ENCODE data around the gene CSTPP1.

The CSTPP1 gene

DNA sequence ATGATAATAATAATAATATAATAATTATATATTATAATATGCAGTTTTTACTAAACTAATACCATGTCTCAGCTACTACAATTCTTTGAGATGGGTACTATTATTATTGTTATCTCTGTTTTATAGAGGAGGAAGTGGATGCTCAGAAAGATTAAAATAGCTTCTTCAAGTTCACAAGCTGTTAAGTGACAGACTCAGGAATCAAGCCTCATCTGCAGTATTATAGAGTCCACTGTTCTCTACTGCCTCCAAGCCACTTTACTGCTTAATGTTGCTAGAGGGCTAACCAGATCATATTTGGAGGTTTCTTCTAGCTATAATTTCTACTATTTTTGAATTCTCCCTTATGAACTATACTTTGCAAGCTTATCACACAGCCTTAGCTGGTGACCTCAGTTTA lies 62.7 kb downstream of the CSTPP1 start:
- Histone ChIP-seq H3K9me3 (ENCODE audit: low read length) (no peaks in the 10 kb centered on the region), H3K27ac (ENCODE audit: low read depth, low read length, poor library complexity, severe bottlenecking) (peak overlapping the region; percentile 54), H3K4me1 (ENCODE audit: insufficient read depth, low read length, severe bottlenecking) (peaks cover 51% of the 10 kb centered on the region), H4K20me1 (ENCODE audit: insufficient read depth, low read length) (no peaks in the 10 kb centered on the region), H3K36me3 (ENCODE audit: insufficient read depth, low read length) (0 out of 2 replicates have a peak, but pooled peaks cover 3% of the 10 kb centered on the region), H3K4me3 (ENCODE audit: low read depth, low read length, poor library complexity, severe bottlenecking) (no peak overlapping the region), H3F3A (ENCODE audit: insufficient read depth, low read length) (no peaks in the 10 kb centered on the region), H2AFZ (ENCODE audit: low read length) (no peak overlapping the region), H3K9me2 (ENCODE audit: low read depth, low read length) (no peaks in the 10 kb centered on the region), H3K79me2 (ENCODE audit: insufficient read depth, low read length) (no peaks in the 10 kb centered on the region), H3K27me3 (ENCODE audit: insufficient read depth, low read length) (no peaks in the 10 kb centered on the region), H3K9ac (ENCODE audit: low read length) (no peak overlapping the region), H3K4me2 (ENCODE audit: low read length) (no peak overlapping the region)
- TF ChIP-seq EZH2 (IDR thresholded peaks at IDR 0.05; ENCODE audit: borderline replicate concordance, low read length), result no peak
- TF ChIP-seq, protein P1, sequence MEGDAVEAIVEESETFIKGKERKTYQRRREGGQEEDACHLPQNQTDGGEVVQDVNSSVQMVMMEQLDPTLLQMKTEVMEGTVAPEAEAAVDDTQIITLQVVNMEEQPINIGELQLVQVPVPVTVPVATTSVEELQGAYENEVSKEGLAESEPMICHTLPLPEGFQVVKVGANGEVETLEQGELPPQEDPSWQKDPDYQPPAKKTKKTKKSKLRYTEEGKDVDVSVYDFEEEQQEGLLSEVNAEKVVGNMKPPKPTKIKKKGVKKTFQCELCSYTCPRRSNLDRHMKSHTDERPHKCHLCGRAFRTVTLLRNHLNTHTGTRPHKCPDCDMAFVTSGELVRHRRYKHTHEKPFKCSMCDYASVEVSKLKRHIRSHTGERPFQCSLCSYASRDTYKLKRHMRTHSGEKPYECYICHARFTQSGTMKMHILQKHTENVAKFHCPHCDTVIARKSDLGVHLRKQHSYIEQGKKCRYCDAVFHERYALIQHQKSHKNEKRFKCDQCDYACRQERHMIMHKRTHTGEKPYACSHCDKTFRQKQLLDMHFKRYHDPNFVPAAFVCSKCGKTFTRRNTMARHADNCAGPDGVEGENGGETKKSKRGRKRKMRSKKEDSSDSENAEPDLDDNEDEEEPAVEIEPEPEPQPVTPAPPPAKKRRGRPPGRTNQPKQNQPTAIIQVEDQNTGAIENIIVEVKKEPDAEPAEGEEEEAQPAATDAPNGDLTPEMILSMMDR (IDR thresholded peaks at IDR 0.05; ENCODE audit: low read length), result no peak

DNA sequence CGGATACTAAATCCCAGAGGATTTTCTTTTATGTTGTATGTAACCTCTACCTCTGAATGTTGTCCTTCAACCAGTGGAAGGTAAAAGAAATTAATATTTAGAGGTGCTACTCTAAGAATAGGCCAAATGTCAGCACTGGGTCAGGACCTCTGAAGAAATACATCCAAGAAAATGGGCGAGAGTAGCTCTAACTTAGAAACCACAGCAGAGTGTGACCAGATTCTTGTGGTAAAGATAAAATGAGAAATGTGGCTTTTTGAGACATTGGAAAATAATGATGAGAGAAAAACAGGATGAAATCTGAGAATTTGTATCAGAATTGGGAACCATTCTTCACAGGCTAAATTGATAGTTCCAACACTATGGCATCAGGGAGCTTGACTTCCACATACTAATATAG lies 63.5 kb downstream of the CSTPP1 start:
- Histone ChIP-seq H3K36me3 (ENCODE audit: insufficient read depth, low read length) (0 out of 2 replicates have a peak, but pooled peaks cover 3% of the 10 kb centered on the region), H3K27me3 (ENCODE audit: insufficient read depth, low read length) (no peaks in the 10 kb centered on the region), H3K27ac (ENCODE audit: low read depth, low read length, poor library complexity, severe bottlenecking) (peak overlapping the region; percentile 54), H3K9ac (ENCODE audit: low read length) (no peak overlapping the region), H3K4me1 (ENCODE audit: insufficient read depth, low read length, severe bottlenecking) (peaks cover 59% of the 10 kb centered on the region), H3F3A (ENCODE audit: insufficient read depth, low read length) (no peaks in the 10 kb centered on the region), H2AFZ (ENCODE audit: low read length) (no peak overlapping the region), H3K9me3 (ENCODE audit: low read length) (no peaks in the 10 kb centered on the region), H3K79me2 (ENCODE audit: insufficient read depth, low read length) (no peaks in the 10 kb centered on the region), H4K20me1 (ENCODE audit: insufficient read depth, low read length) (no peaks in the 10 kb centered on the region), H3K9me2 (ENCODE audit: low read depth, low read length) (no peaks in the 10 kb centered on the region), H3K4me3 (ENCODE audit: low read depth, low read length, poor library complexity, severe bottlenecking) (no peak overlapping the region), H3K4me2 (ENCODE audit: low read length) (no peak overlapping the region)
- no peak for TF ChIP-seq EZH2 (IDR thresholded peaks at IDR 0.05; ENCODE audit: borderline replicate concordance, low read length)
- TF ChIP-seq, protein P1 (IDR thresholded peaks at IDR 0.05; ENCODE audit: low read length), result no peak

DNA sequence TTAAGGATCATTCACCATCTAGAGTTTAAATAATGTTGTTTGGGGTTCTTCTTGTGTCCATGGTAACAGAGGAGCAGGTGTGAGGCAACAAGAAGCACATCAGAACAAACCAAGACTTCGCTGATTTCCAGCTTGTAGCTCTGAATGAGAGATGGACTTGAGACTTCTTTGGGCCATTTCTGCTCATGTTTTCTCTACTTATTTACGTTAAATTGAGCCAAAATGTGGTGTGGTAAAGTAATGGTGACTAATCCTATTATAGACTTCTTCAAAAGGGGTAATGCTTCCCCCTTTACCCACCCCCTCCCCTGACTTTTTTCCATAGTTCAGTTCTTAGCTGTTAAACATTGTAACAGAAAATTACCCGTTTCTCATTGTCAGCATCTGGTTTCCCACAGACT lies 65.2 kb downstream of the CSTPP1 start:
- H3K36me3 ChIP-seq (ENCODE audit: insufficient read depth, low read length), result 0 out of 2 replicates have a peak, but pooled peaks cover 3% of the 10 kb centered on the region
- no peaks in the 10 kb centered on the region for H4K20me1 ChIP-seq (ENCODE audit: insufficient read depth, low read length)
- H3K4me1 ChIP-seq (ENCODE audit: insufficient read depth, low read length, severe bottlenecking), result peaks cover 62% of the 10 kb centered on the region
- TF ChIP-seq, protein P1 (IDR thresholded peaks at IDR 0.05; ENCODE audit: low read length), result no peak
- TF ChIP-seq EZH2 (IDR thresholded peaks at IDR 0.05; ENCODE audit: borderline replicate concordance, low read length), result no peak
- H3K27me3 ChIP-seq (ENCODE audit: insufficient read depth, low read length), result no peaks in the 10 kb centered on the region
- no peak overlapping the region for H3K4me3 ChIP-seq (ENCODE audit: low read depth, low read length, poor library complexity, severe bottlenecking)
- H2AFZ ChIP-seq (ENCODE audit: low read length), result no peak overlapping the region
- peak overlapping the region; percentile 78 for H3K27ac ChIP-seq (ENCODE audit: low read depth, low read length, poor library complexity, severe bottlenecking)
- H3K9ac ChIP-seq (ENCODE audit: low read length), result peak overlapping the region; percentile 7; the same call in 1 of the 2 replicates
- no peaks in the 10 kb centered on the region for H3F3A ChIP-seq (ENCODE audit: insufficient read depth, low read length)
- H3K4me2 ChIP-seq (ENCODE audit: low read length), result peak overlapping the region; percentile 33
- no peaks in the 10 kb centered on the region for H3K9me2 ChIP-seq (ENCODE audit: low read depth, low read length)
- H3K79me2 ChIP-seq (ENCODE audit: insufficient read depth, low read length), result no peaks in the 10 kb centered on the region
- no peaks in the 10 kb centered on the region for H3K9me3 ChIP-seq (ENCODE audit: low read length)

Data from OCI-LY1 (cell line).